CD4-positive, alpha-beta T cell (primary cell): ENCODE results near the gene MSRB2. TPM values are rescaled to one million over a fixed set of nuclear protein-coding genes. Genes with fewer than 3 reads are reported as not detected.

Experiments
- ATAC-seq: fragments of 200-7000 bp; cut with Tn5 transposase; one replicate; pipeline ENCODE4 v1.10.0; 2022; ENCODE audit warnings: mild to moderate bottlenecking; ENCODE audit not compliant: poor library complexity
- CTCF ChIA-PET: fragments of 350-600 bp; sonication (Branson Sonifier 250); formaldehyde crosslinking; loops from one replicate; lab custom pipeline; 2021; ENCODE audit warnings: antibody characterized with exemption, inconsistent platforms; lab: Charles Lee
- POLR2A ChIA-PET: fragments of 350-600 bp; sonication (Branson Sonifier 250); formaldehyde crosslinking; loops from one replicate; lab custom pipeline; 2021; ENCODE audit warnings: antibody characterized with exemption, inconsistent platforms; lab: Charles Lee
- DNase-seq, 14 experiments: peaks; one replicate each; pipeline ENCODE4 v3.0.0-alpha.2; 2013 to 2020; ENCODE audit warnings: mixed read lengths in 2 of 14
- H3K27ac ChIP-seq, 2 donors: one replicate each; pipeline versions ENCODE4 v1.5.1 to v1.7.0; 2013; ENCODE audit warnings: low read length in 2 of 2, low read depth in 1 of 2, mild to moderate bottlenecking in 1 of 2
- H3K27me3 ChIP-seq, 2 experiments: 1 replicate in 1 of 2; 2 replicates in 1 of 2; pipeline versions ENCODE4 v1.6.1 to v1.7.0; 2013; ENCODE audit warnings: low read length in 2 of 2, control low read depth in 1 of 2, mild to moderate bottlenecking in 1 of 2, moderate library complexity in 1 of 2; ENCODE audit not compliant: insufficient read depth in 2 of 2, control insufficient read depth in 1 of 2
- H3K36me3 ChIP-seq: one replicate; pipeline ENCODE4 v1.6.1; 2013; ENCODE audit warnings: low read length, control low read depth; ENCODE audit not compliant: insufficient read depth
- H3K4me1 ChIP-seq: one replicate; pipeline ENCODE4 v1.6.1; 2013; ENCODE audit warnings: low read length, control low read depth; ENCODE audit not compliant: insufficient read depth
- H3K4me3 ChIP-seq: one replicate; pipeline ENCODE4 v1.5.1; 2013; ENCODE audit warnings: mild to moderate bottlenecking, low read length, moderate library complexity
- H3K9me3 ChIP-seq, 2 experiments: 1 replicate in 1 of 2; 2 replicates in 1 of 2; pipeline versions ENCODE4 v1.6.1 to v1.7.0; 2013; ENCODE audit warnings: low read length in 2 of 2, mild to moderate bottlenecking in 2 of 2, control low read depth in 1 of 2, moderate library complexity in 1 of 2; ENCODE audit not compliant: control insufficient read depth in 1 of 2, insufficient read depth in 1 of 2
- H3K27ac Mint-ChIP-seq: one replicate; pipeline ENCODE4 v1.8.0; 2020; ENCODE audit warnings: mixed read lengths
- H3K27me3 Mint-ChIP-seq: one replicate; pipeline ENCODE4 v1.8.0; 2021; ENCODE audit warnings: mixed read lengths
- H3K36me3 Mint-ChIP-seq: one replicate; pipeline ENCODE4 v1.8.0; 2021; ENCODE audit warnings: low read depth, mixed read lengths
- H3K4me1 Mint-ChIP-seq: one replicate; pipeline ENCODE4 v1.8.0; 2021; ENCODE audit warnings: low read depth, mixed read lengths
- H3K4me3 Mint-ChIP-seq: one replicate; pipeline ENCODE4 v1.8.0; 2020; ENCODE audit warnings: mild to moderate bottlenecking, mixed read lengths
- H3K9me3 Mint-ChIP-seq: one replicate; pipeline ENCODE4 v1.8.0; 2020; ENCODE audit warnings: mixed read lengths
- CTCF ChIP-seq: fragments of 200-600 bp; IDR thresholded peaks from one replicate; pipeline ENCODE4 v1.8.0; 2022; ENCODE audit warnings: antibody characterized with exemption, mild to moderate bottlenecking
- intact Hi-C, 2 experiments: fragments of 100-400 bp; cut with DNase I in 1 of 2; cut with micrococcal nuclease in 1 of 2; formaldehyde crosslinking; loops; one replicate each; pipeline versions ENCODE4 v1.15.1 to v1.9.0; 2023 to 2025; cut with DNase I, micrococcal nuclease
- polyA plus RNA-seq, 2 donors: library from polyadenylated mRNA; unstranded; fragments of 120-200 nt; gene quantifications; one replicate each; pipeline ENCODE4 v1.2.1, GENCODE V29; 2013
- total RNA-seq, 174 experiments: library from RNA in 2 of 174; stranded (reverse) in 2 of 174; gene quantifications; one replicate each; pipeline ENCODE4 v1.2.3 and lab custom pipeline; 2021 to 2026

MSRB2 gene
- total RNA-seq (1 to 10 TPM in 1 of 2 experiments, under 1 TPM in 1; 0.66 to 1.4 TPM), total RNA-seq (lab: John Stamatoyannopoulos, UW) (0.71 to 7.7 (median 3.5) reads per million in 172 experiments)
- 6.0 TPM for polyA plus RNA-seq (2013, experiment 1 of 2)
- polyA plus RNA-seq (2013, experiment 2 of 2), result 7.7 TPM

DNA sequence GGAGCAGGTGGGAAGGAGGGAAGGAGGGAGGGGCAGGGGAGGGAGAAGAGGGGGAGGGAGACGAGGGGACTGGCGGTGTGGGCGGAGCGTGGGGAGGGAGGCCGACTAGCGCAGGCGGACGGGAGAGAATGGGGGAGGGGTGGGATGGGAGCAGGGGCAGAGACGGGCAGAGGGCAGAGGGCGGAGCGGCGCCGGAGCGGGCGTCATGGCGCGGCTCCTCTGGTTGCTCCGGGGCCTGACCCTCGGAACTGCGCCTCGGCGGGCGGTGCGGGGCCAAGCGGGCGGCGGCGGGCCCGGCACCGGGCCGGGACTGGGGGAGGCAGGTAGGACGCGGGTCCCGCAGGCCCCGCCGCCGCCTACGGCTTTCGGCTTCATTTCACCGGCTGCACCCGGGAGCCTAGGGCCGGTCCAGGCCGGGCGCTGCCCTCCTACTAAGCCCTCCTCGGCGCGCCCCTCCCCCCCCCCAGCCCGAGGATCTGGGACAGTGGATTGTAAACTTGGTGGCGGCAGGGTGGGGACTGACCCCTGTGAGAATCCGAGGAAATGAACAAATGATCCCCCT is at the start of gene MSRB2:
Gene MSRB2 (plus strand): TSS at position 176 of the 562 bp plus-strand sequence. CDS start 30 bp downstream, at position 206.
- POLR2A ChIA-PET, result no interaction called here
- CTCF ChIA-PET, result no interaction called here
- peaks cover 6% of the 10 kb centered on the region for H3K9me3 Mint-ChIP-seq
- TF ChIP-seq CTCF, result no peak
- peak within 1 kb of the TSS; percentile 48 to 50 for H3K27ac ChIP-seq
- no peaks in the 10 kb centered on the region for H3K9me3 ChIP-seq
- no peaks in the 10 kb centered on the region for H3K27me3 Mint-ChIP-seq
- no peaks in the 10 kb centered on the region for H3K36me3 ChIP-seq
- intact Hi-C loops, result loop anchor here in 1 of 2 experiments (5.0 to 10.0 kb wide), 2 partner anchors 349 to 1093 kb away; partner anchors contain the start of gene DNAJC1
- no peaks in the 10 kb centered on the region for H3K27me3 ChIP-seq
- peak within 1 kb of the TSS; percentile 86 for H3K27ac Mint-ChIP-seq
- ATAC-seq (peak; percentile 45), DNase-seq (peak; percentile 49 to 93 (median 70))
- no peaks in the 10 kb centered on the region for H3K36me3 Mint-ChIP-seq
- peaks cover 19% of the 10 kb centered on the region for H3K4me1 ChIP-seq
- H3K4me1 Mint-ChIP-seq, result peaks cover 41% of the 10 kb centered on the region
- peak within 1 kb of the TSS; percentile 94 for H3K4me3 Mint-ChIP-seq
- H3K4me3 ChIP-seq, result peak within 1 kb of the TSS; percentile 70

GRCh38 chr10:23046027-23046426 is 49.4 kb upstream of the MSRB2 start:
- CTCF ChIA-PET, result no interaction called here
- H3K36me3 Mint-ChIP-seq, result no peaks in the 10 kb centered on the region
- H3K27me3 ChIP-seq, result no peaks in the 10 kb centered on the region

DNA sequence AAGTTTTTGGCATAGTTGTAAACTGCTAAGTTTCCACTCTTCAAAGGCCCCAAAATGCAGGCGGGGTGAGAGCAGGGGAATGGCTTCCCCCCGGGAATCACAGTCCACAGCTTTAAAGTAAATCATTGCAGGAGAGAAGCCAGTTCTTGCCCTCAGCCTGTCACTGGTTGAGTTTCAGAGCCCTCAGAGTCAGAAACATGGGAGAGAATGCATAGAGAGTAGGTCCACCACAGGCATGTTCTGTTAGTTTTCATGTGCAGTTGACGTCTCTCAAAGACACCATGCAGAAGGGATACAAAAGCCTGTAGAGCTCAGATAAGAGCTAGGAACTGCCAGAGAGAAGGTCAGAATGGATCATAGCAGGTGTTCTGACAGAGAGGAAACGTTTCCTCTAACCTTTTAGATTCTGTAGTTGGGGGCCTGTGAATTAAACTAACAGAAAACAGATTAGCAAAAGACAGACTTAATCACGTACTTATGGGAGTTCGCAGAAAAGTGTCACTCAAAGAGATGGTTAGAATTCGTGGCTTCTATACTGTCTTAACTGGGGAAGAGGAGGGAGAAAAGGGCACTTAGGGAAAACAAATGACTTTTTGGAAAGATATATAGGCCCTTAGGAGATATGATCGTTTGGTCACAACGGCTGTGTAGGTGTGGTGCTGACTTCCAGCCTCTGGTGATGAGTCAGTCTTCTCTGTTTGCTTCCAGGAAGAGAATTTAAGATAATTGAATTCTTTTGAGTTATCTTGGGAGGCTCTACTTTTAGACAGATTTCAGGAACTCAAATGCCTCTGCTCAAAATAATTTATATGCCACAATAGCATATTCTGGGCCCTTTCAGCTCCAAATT is 48.0 kb upstream of the MSRB2 start:
- no peaks in the 10 kb centered on the region for H3K36me3 Mint-ChIP-seq
- H3K27me3 ChIP-seq, result no peaks in the 10 kb centered on the region
- H3K4me1 ChIP-seq, result no peaks in the 10 kb centered on the region
- H3K27ac ChIP-seq, result no peak overlapping the region
- intact Hi-C loops, result no loop called here
- H3K36me3 ChIP-seq, result no peaks in the 10 kb centered on the region
- peaks cover 49% of the 10 kb centered on the region for H3K27me3 Mint-ChIP-seq
- ATAC-seq (no peak), DNase-seq (no peak)
- H3K4me3 Mint-ChIP-seq, result no peak overlapping the region
- no peaks in the 10 kb centered on the region for H3K9me3 Mint-ChIP-seq
- POLR2A ChIA-PET, result no interaction called here
- no peak overlapping the region for H3K27ac Mint-ChIP-seq
- H3K9me3 ChIP-seq, result no peaks in the 10 kb centered on the region
- CTCF ChIA-PET, result no interaction called here
- no peak for TF ChIP-seq CTCF
- no peak overlapping the region for H3K4me3 ChIP-seq
- no peaks in the 10 kb centered on the region for H3K4me1 Mint-ChIP-seq

More at GRCh38 chr10:23046027-23046426, 49.4 kb upstream of the MSRB2 start:
- Histone ChIP-seq H3K27ac (no peak overlapping the region), H3K4me3 (no peak overlapping the region), H3K9me3 (no peaks in the 10 kb centered on the region), H3K4me1 (no peaks in the 10 kb centered on the region), H3K36me3 (no peaks in the 10 kb centered on the region)
- Mint-ChIP-seq H3K4me3 (no peak overlapping the region), H3K27ac (no peak overlapping the region), H3K4me1 (no peaks in the 10 kb centered on the region), H3K9me3 (no peaks in the 10 kb centered on the region), H3K27me3 (peaks cover 43% of the 10 kb centered on the region)
- ATAC-seq (no peak), DNase-seq (no peak)
- POLR2A ChIA-PET, result no interaction called here
- intact Hi-C loops, result no loop called here
- no peak for TF ChIP-seq CTCF
